HepG2 (cell line): ENCODE results near the gene BACH2. TPM values are rescaled to one million over a fixed set of nuclear protein-coding genes. Genes with fewer than 3 reads are reported as not detected.

Experiments used
- ATAC-seq: fragments of 200-7000 bp; cut with Tn5 transposase; 3 replicates; pipeline ENCODE4 v1.9.1; 2020; ENCODE audit warnings: mild to moderate bottlenecking, moderate library complexity
- BruUV-seq: library from RNA; stranded (reverse); fragments of 400-500 nt; replicated peaks from 2 replicates; lab custom pipeline; 2021; lab: Mats Ljungman, UMichigan
- CTCF ChIA-PET: fragments of 300-600 bp; formaldehyde crosslinking; extraction: SDS; loops from one replicate; lab custom pipeline; 2021; ENCODE audit warnings: low total read pairs, inconsistent platforms, low intra/inter-chr PET ratio; lab: Yijun Ruan, JAX
- POLR2A ChIA-PET: fragments of 350-600 bp; sonication (Branson Sonifier 250); formaldehyde crosslinking; loops from one replicate; lab custom pipeline; 2020; ENCODE audit warnings: antibody characterized with exemption, inconsistent platforms; lab: Yijun Ruan, JAX
- DNase-seq: peaks from one replicate; pipeline ENCODE4 v3.0.0-alpha.2; 2015; ENCODE audit warnings: low spot score
- FAIRE-seq: peaks from 3 replicates; lab custom pipeline; 2011; peaks lifted over from hg19 to GRCh38; lab: Jason Lieb, UNC
- H2AFZ ChIP-seq: one replicate; pipeline ENCODE4 v1.6.1; 2011; ENCODE audit warnings: low read length, inconsistent platforms
- H3K27ac ChIP-seq: fragments of 300-600 bp; 3 replicates; pipeline ENCODE4 v1.8.0; 2011; ENCODE audit warnings: mixed run types, mild to moderate bottlenecking, mixed read lengths, low read length, inconsistent platforms; ENCODE audit not compliant: insufficient read depth; ENCODE audit errors: extremely low read length
- H3K27me3 ChIP-seq, 2 experiments: fragments of 200-600 bp in 1 of 2; 2 replicates in 1 of 2; 3 replicates in 1 of 2; pipeline versions ENCODE4 v1.6.0 to v1.8.0; 2011; ENCODE audit warnings: low read length in 2 of 2, mild to moderate bottlenecking in 2 of 2, moderate library complexity in 2 of 2, inconsistent platforms in 1 of 2; ENCODE audit not compliant: insufficient read depth in 2 of 2, control insufficient read depth in 1 of 2
- H3K36me3 ChIP-seq, 2 experiments: fragments of 200-600 bp in 1 of 2; replicated peaks in 1 of 2; 2 replicates in 1 of 2; 3 replicates in 1 of 2; pipeline versions ENCODE4 v1.5.1 to v1.8.0; 2011; ENCODE audit warnings: low read length in 2 of 2, inconsistent platforms in 1 of 2; ENCODE audit not compliant: insufficient read depth in 2 of 2, control insufficient read depth in 1 of 2
- H3K4me1 ChIP-seq: 2 replicates; pipeline ENCODE4 v1.5.1; 2012; ENCODE audit warnings: low read length, inconsistent platforms; ENCODE audit not compliant: insufficient read depth
- H3K4me2 ChIP-seq: 2 replicates; pipeline ENCODE4 v1.6.0; 2011; ENCODE audit warnings: low read depth, low read length, inconsistent platforms
- H3K4me3 ChIP-seq, 3 experiments: fragments of 200-600 bp in 1 of 3; sonication (generic), shearing (Covaris generic) in 1 of 3; replicated peaks in 1 of 3; 2 replicates each; pipeline ENCODE4 v1.5.1; 2011 to 2016; ENCODE audit warnings: low read length in 3 of 3, inconsistent platforms in 2 of 3, low read depth in 2 of 3, mild to moderate bottlenecking in 2 of 3, control low read depth in 1 of 3, mixed read lengths in 1 of 3; ENCODE audit not compliant: insufficient read depth in 1 of 3
- H3K79me2 ChIP-seq: one replicate; pipeline ENCODE4 v1.6.1; 2011; ENCODE audit warnings: low read length, inconsistent platforms; ENCODE audit not compliant: insufficient read depth
- H3K9ac ChIP-seq: 2 replicates; pipeline ENCODE4 v1.6.0; 2011; ENCODE audit warnings: mild to moderate bottlenecking, low read depth, low read length, inconsistent platforms; ENCODE audit not compliant: insufficient read depth
- H3K9me3 ChIP-seq: 2 replicates; pipeline ENCODE4 v1.5.1; 2012; ENCODE audit warnings: mild to moderate bottlenecking, low read length
- H4K20me1 ChIP-seq: 2 replicates; pipeline ENCODE4 v1.6.0; 2011; ENCODE audit warnings: inconsistent platforms, mild to moderate bottlenecking, low read length, moderate library complexity; ENCODE audit not compliant: insufficient read depth
- ARNT2 ChIP-seq: sonication (generic); formaldehyde crosslinking; IDR thresholded peaks from 2 replicates; pipeline ENCODE4 v1.8.0; 2022; ENCODE audit warnings: mild to moderate bottlenecking, low read depth, missing genetic modification reagents, moderate library complexity
- ESRRA ChIP-seq: sonication (generic); formaldehyde crosslinking; IDR thresholded peaks from 2 replicates; pipeline ENCODE4 v1.5.1; 2020; ENCODE audit warnings: mild to moderate bottlenecking, low read depth, missing genetic modification reagents
- HOXA3 ChIP-seq: sonication (generic); formaldehyde crosslinking; IDR thresholded peaks from 2 replicates; pipeline ENCODE4 v1.5.0; 2020; ENCODE audit warnings: missing genetic modification reagents
- KDM5A ChIP-seq: fragments of 200-600 bp; sonication (generic); IDR thresholded peaks from 2 replicates; pipeline ENCODE4 v1.7.0; 2018; ENCODE audit warnings: antibody characterized with exemption, mild to moderate bottlenecking, low read length, borderline replicate concordance
- PAX8 ChIP-seq: sonication (generic); formaldehyde crosslinking; IDR thresholded peaks from 2 replicates; pipeline ENCODE4 v1.8.0; 2022; ENCODE audit warnings: mild to moderate bottlenecking, missing genetic modification reagents, borderline replicate concordance
- PHF8 ChIP-seq: sonication (generic); formaldehyde crosslinking; IDR thresholded peaks from 2 replicates; pipeline ENCODE4 v1.5.0; 2020; ENCODE audit warnings: missing genetic modification reagents
- RARG ChIP-seq: sonication (generic); formaldehyde crosslinking; IDR thresholded peaks from 2 replicates; pipeline ENCODE4 v1.4.0; 2020; ENCODE audit warnings: low read depth, mild to moderate bottlenecking, missing genetic modification reagents
- REPIN1 ChIP-seq: sonication (generic); formaldehyde crosslinking; IDR thresholded peaks from 2 replicates; pipeline ENCODE4 v1.8.0; 2022; ENCODE audit warnings: missing genetic modification reagents, low read depth, mild to moderate bottlenecking, borderline replicate concordance
- SMYD3 ChIP-seq: sonication (generic); formaldehyde crosslinking; IDR thresholded peaks from 2 replicates; pipeline ENCODE4 v1.8.1; 2023; ENCODE audit warnings: mild to moderate bottlenecking, missing genetic modification reagents
- ZBTB42 ChIP-seq: sonication (generic); formaldehyde crosslinking; IDR thresholded peaks from 2 replicates; pipeline ENCODE4 v1.5.0; 2020; ENCODE audit warnings: mild to moderate bottlenecking, missing genetic modification reagents
- ZNF264 ChIP-seq: sonication (generic); formaldehyde crosslinking; IDR thresholded peaks from 2 replicates; pipeline ENCODE4 v1.4.0; 2020; ENCODE audit warnings: missing genetic modification reagents
- ZSCAN25 ChIP-seq: sonication (generic); formaldehyde crosslinking; IDR thresholded peaks from 2 replicates; pipeline ENCODE4 v1.8.0; 2022; ENCODE audit warnings: mild to moderate bottlenecking, missing genetic modification reagents
- WGBS: methylation state at CpG from one replicate; pipeline ENCODE4 v1.1.6; 2017; ENCODE audit warnings: low lambda C conversion rate; 5-methylcytosine and 5-hydroxymethylcytosine counted together
- in situ Hi-C: cut with HindIII; loops from 2 replicates; pipeline ENCODE4 v1.10.0; 2017; ENCODE audit warnings: low pct_unique_long_range_greater_than_20kb; ENCODE audit not compliant: extremely low pct_ligation_motif_present
- intact Hi-C: fragments of 100-400 bp; cut with micrococcal nuclease; formaldehyde crosslinking; loops from one replicate; pipeline ENCODE4 v1.10.0; 2022; ENCODE audit not compliant: unreplicated experiment
- polyA plus RNA-seq, 8 experiments: library from polyadenylated mRNA; depleted of rRNA in 3 of 8; stranded (reverse) in 7 of 8; unstranded in 1 of 8; fragments of >200 nt; fragmentation: Illumina TruSeq in 4 of 8; extraction: Trizol in 4 of 8; gene quantifications; 2 replicates each; pipeline versions ENCODE4 v1.2.1 to v1.2.3, GENCODE V29; 2011 to 2016; ENCODE audit warnings: low read depth in 4 of 8, missing spikeins in 1 of 8, mixed read lengths in 1 of 8; ENCODE audit not compliant: insufficient read depth in 1 of 8
- total RNA-seq, 5 experiments: library from RNA; depleted of rRNA; stranded (reverse); fragments of >200 nt; fragmentation: Illumina TruSeq; extraction: Trizol; gene quantifications; 2 replicates each; pipeline ENCODE4 v1.2.3, GENCODE V29; 2016; ENCODE audit warnings: low read depth in 1 of 5
- TF ChIP-seq, protein P1 (sequence below): IDR thresholded peaks from 2 replicates; pipeline ENCODE4 v1.6.1; 2016; ENCODE audit warnings: missing compliant biosample characterization, missing genetic modification reagents, borderline replicate concordance
- TF ChIP-seq, protein P2 (sequence below): sonication (generic); formaldehyde crosslinking; IDR thresholded peaks from 2 replicates; pipeline ENCODE4 v1.8.0; 2022; ENCODE audit warnings: mild to moderate bottlenecking, missing genetic modification reagents

Gene BACH2
- total and polyA plus RNA-seq, 2 of the 13 experiments (the other 11 are each of a cell fraction or from before 2014, with no cell fraction given) = 0.01 TPM; not detected in 1

GRCh38 chr6:90109141-90109540 is 187.5 kb downstream of the BACH2 start:
- peaks cover 10% of the 10 kb centered on the region; the same call in 1 of the 2 replicates for H3K9me3 ChIP-seq
- under 1% methylated on average over 4 of the region's 4 CpGs for WGBS
- FAIRE-seq = no peak
- H3K27ac ChIP-seq = no peak overlapping the region
- no peak for ATAC-seq
- H3K36me3 ChIP-seq = no peaks in the 10 kb centered on the region
- H4K20me1 ChIP-seq = no peaks in the 10 kb centered on the region
- H3K9ac ChIP-seq = no peak overlapping the region
- intact Hi-C loops (no loop called here), in situ Hi-C loops (no loop called here)
- H3K4me2 ChIP-seq = no peak overlapping the region
- H3K4me3 ChIP-seq = no peak overlapping the region
- 0 out of 5 replicates have a peak, but pooled peaks cover 0 to 4% of the 10 kb centered on the region in 2 experiments for H3K27me3 ChIP-seq
- ChIA-PET CTCF (no interaction called here), POLR2A (no interaction called here)
- H3K79me2 ChIP-seq = no peaks in the 10 kb centered on the region
- no TSS peak for BruUV-seq
- no peaks in the 10 kb centered on the region for H3K4me1 ChIP-seq
- DNase-seq = no peak
- no peak overlapping the region for H2AFZ ChIP-seq
- TF ChIP-seq ZBTB42 (CRISPR knock-in tag) (no peak), PHF8 (CRISPR knock-in tag) (no peak), REPIN1 (CRISPR knock-in tag) (no peak)
- TF ChIP-seq, protein P1, sequence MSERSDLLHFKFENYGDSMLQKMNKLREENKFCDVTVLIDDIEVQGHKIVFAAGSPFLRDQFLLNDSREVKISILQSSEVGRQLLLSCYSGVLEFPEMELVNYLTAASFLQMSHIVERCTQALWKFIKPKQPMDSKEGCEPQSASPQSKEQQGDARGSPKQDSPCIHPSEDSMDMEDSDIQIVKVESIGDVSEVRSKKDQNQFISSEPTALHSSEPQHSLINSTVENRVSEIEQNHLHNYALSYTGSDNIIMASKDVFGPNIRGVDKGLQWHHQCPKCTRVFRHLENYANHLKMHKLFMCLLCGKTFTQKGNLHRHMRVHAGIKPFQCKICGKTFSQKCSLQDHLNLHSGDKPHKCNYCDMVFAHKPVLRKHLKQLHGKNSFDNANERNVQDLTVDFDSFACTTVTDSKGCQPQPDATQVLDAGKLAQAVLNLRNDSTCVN (CRISPR knock-in tag) = no peak
- TF ChIP-seq, all 625 proteins: peak for 0

- Histone ChIP-seq H3K4me2 (no peak overlapping the region), H4K20me1 (no peaks in the 10 kb centered on the region), H3K4me1 (0 out of 2 replicates have a peak, but pooled peaks cover 5% of the 10 kb centered on the region), H2AFZ (no peak overlapping the region), H3K4me3 (no peak overlapping the region), H3K27me3 (0 out of 5 replicates have a peak, but pooled peaks cover 0 to 4% of the 10 kb centered on the region in 2 experiments), H3K9me3 (no peaks in the 10 kb centered on the region), H3K79me2 (no peaks in the 10 kb centered on the region), H3K9ac (no peak overlapping the region), H3K27ac (no peak overlapping the region), H3K36me3 (no peaks in the 10 kb centered on the region)
- ATAC-seq = no peak
- no TSS peak for BruUV-seq
- FAIRE-seq = no peak
- 57% methylated on average over 3 of the region's 3 CpGs for WGBS
- intact Hi-C loops (no loop called here), in situ Hi-C loops (no loop called here)
- DNase-seq = no peak
- POLR2A ChIA-PET = no interaction called here
- CTCF ChIA-PET = no interaction called here
- no peak for TF ChIP-seq HOXA3 (CRISPR knock-in tag)
- no peak for TF ChIP-seq KDM5A
- TF ChIP-seq SMYD3 (CRISPR knock-in tag) = no peak
- TF ChIP-seq PAX8 = no peak
- no peak for TF ChIP-seq ZNF264 (CRISPR knock-in tag)
- TF ChIP-seq ESRRA (CRISPR knock-in tag) = no peak
- TF ChIP-seq ZSCAN25 (CRISPR knock-in tag) = no peak
- TF ChIP-seq ARNT2 (CRISPR knock-in tag) = no peak
- TF ChIP-seq, protein P2, sequence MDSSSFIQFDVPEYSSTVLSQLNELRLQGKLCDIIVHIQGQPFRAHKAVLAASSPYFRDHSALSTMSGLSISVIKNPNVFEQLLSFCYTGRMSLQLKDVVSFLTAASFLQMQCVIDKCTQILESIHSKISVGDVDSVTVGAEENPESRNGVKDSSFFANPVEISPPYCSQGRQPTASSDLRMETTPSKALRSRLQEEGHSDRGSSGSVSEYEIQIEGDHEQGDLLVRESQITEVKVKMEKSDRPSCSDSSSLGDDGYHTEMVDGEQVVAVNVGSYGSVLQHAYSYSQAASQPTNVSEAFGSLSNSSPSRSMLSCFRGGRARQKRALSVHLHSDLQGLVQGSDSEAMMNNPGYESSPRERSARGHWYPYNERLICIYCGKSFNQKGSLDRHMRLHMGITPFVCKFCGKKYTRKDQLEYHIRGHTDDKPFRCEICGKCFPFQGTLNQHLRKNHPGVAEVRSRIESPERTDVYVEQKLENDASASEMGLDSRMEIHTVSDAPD (CRISPR knock-in tag) = no peak
- TF ChIP-seq RARG (CRISPR knock-in tag) = no peak
Measured at GRCh38 chr6:90107771-90108282, 188.8 kb downstream of the BACH2 start.
